ENCODE measurements around the gene ATP11A.

ATP11A gene

GRCh38 chr13:112710855-112711527 is 21.2 kb downstream of the ATP11A start:
- no peak for DNase-seq (ENCODE audit: low spot score)

DNA sequence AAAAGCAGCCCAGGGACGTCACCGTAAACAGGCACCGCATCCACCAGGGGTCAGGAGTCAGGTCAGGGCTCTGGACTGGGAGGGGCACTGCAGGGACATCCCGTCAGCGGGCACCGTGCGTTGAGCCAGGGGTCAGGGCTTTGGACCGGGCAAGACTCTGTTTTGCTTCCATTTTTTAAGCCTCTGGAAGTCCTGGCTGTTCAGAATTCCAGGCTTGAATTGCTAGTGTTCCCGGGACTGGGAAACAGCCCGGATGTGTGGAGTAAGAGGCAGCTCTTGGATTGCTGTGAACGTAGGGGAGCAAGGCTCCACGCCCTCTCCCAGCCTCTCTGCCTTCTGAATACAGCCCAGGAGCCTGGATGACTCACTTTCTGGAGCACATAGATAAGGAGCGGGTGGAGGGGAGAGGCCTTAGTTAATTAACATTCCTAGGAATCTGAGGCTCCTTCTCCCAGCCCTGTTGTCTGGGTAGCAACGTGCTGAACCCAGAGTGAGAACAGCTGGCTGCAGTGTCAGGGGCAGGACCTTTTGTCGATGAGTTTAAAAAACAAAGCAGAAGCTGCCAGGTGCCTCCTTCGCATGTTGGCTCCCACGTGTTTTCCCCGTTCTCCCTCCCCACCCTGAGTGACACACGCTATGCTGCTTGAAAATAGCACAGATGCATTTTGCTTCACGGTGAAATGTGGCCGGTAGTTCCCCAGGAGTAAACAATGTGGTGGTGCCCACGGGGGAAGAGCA is 21.9 kb downstream of the ATP11A start:
- DNase-seq (ENCODE audit: low spot score) = peak; percentile 97

- no peak for DNase-seq (ENCODE audit: low spot score)
Observed at GRCh38 chr13:112712451-112713207, 22.8 kb downstream of the ATP11A start.

DNA sequence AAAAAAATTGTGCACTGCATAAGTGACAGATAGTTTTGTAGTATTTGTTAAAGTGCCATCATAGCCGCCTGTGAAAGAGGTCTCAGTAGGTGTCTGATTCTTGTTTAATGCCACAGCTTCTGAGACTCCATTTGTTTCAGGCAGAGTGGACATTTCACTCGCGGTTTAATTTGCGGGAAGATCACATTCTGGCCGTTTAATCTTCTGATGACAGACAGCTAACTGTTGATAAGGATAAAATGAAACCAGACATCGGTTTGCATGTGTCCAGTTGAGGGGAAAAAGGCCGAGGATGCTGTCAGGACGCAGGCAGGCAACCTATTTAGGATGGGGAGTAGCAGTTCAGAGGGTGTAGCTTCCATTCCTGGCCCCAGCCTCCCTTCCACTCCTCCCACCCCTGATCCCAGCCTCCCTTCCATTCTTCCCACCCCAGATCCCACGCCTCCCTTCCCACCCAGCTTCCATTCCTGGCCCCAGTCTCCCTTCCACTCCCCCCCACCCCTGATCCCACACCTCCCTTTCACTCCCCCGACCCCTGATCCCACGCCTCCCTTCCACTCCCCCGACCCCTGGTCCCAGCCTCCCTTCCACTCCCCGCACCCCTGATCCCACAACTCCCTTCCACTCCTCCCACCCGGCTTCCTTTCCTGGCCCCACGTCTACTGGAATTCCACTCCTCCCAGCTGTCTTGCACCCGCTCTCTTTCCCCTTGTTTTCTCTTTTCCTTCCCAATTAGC is 23.8 kb downstream of the ATP11A start:
- no peak for DNase-seq (ENCODE audit: low spot score)

GRCh38 chr13:112714376-112715174 is 24.7 kb downstream of the ATP11A start:
- DNase-seq (ENCODE audit: low spot score) = no peak

GRCh38 chr13:112715210-112715609 is 25.4 kb downstream of the ATP11A start:
- DNase-seq (ENCODE audit: low spot score) = no peak

DNA sequence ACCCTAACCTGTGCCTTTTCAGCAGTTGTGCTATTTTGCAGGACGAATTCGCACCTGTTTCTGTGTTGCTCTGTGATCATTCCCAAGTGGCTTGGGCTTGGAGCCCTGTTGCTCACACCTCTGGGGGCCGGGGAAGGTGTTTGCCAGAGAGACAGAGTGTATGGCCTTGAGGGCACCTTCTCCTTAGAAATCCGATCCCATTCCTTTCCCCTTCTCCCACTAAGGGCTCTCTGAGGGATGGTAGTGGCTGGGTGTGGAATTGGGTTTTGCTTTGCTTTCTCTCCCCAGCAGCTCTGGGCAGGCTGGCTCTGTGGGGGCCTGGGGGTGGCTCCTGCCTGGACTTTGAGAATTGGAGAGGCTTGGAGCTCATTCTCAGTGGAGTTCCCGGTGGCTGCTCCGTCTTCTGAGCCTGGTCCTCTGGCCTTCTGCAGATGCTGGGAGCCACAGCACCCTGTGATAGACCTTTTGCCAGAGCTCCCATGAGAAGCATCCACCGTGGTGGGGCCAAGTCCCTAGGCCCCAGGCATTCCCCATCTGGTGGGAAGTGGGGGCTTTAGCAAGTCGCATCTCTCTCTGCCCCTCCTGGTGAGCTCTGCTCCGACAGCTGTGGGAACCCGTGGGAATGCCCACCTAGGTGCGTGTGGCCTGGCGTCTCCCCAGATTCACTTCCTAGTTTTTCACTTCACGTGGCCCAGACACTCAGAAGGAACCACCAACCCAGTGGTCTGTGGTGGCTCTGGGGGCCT is 26.1 kb downstream of the ATP11A start:
- DNase-seq (ENCODE audit: low spot score) = no peak

GRCh38 chr13:112716461-112716820 is 26.6 kb downstream of the ATP11A start:
- no peak for DNase-seq (ENCODE audit: low spot score)

DNA sequence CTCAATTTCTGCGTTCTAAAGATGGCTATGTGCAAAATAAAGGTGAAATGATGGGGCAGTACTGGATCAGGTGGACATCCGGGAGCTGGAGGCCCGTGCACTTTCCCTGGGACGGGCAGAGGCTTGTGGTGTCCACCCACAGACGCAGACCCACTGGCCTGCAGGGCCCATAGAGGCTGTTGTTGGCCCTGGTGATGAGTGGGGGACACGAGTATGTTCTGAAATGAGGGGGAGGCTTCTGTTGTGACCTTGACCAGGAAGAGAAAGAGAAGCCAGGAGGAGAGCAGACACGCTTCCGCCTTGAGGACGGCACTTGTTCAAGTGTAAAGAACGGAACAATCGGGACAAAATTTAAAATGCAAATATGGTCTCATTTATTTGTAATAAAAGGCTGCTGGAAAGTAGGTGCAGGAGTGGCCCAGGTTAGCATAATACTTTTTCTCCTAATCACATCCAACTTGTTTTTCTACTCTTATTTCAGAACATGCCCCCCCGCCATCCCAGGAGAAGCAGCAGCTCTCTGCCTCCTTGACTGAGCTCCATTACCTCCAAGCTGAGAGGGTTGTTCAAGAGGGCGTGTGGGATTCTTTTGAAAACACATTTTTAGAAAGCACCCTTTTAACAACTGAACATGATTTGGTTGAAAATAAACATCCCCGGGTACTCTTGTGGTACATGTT is 27.1 kb downstream of the ATP11A start:
- no peak for DNase-seq (ENCODE audit: low spot score)

- no peak for DNase-seq (ENCODE audit: low spot score)
Observed at GRCh38 chr13:112718318-112718717, 28.5 kb downstream of the ATP11A start.

DNA sequence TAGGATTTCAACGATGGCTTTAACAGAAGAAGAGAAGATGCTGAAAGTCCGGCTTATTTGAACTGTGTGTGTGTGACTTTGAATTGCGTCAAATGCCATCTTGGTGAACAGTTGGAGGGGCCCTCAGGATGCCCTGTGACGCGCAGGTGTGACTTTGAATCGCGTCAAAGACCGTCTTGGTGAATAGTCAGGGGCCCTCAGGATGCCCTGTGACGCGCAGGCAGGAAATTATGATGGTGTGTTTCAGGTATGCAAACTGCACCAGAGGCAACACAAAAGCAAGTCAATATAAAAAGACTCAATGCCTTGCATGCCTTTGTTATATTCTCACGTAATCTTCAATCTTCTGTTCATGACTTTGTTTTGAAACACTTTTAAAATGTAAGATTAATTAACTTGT is 29.2 kb downstream of the ATP11A start:
- DNase-seq (ENCODE audit: low spot score) = no peak

DNA sequence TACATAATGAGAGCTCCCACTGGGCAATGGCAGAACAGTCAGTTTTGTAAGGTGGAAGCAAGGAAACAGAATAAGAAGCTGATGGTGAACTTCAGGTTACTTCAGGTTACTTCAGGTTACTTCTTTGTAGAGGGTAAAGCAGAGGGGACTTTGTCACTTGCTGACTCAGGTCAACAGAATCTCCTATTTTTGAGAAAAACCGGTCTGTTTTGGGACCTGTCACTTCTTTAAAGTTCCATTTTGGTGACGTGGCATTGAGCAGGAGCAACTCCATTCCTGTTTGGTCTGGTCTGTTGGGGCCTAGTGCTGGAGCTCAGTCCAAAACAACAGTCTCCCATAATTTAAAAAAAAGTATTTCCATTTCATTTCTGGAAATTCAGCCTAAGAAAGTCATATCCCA is 29.7 kb downstream of the ATP11A start:
- no peak for DNase-seq (ENCODE audit: low spot score)

- no peak for DNase-seq (ENCODE audit: low spot score)
Observed at GRCh38 chr13:112720251-112720650, 30.4 kb downstream of the ATP11A start.

- DNase-seq (ENCODE audit: low spot score) = no peak
Observed at GRCh38 chr13:112720814-112721197, 31.0 kb downstream of the ATP11A start.

GRCh38 chr13:112721198-112722104 is 31.6 kb downstream of the ATP11A start:
- DNase-seq (ENCODE audit: low spot score) = no peak

DNA sequence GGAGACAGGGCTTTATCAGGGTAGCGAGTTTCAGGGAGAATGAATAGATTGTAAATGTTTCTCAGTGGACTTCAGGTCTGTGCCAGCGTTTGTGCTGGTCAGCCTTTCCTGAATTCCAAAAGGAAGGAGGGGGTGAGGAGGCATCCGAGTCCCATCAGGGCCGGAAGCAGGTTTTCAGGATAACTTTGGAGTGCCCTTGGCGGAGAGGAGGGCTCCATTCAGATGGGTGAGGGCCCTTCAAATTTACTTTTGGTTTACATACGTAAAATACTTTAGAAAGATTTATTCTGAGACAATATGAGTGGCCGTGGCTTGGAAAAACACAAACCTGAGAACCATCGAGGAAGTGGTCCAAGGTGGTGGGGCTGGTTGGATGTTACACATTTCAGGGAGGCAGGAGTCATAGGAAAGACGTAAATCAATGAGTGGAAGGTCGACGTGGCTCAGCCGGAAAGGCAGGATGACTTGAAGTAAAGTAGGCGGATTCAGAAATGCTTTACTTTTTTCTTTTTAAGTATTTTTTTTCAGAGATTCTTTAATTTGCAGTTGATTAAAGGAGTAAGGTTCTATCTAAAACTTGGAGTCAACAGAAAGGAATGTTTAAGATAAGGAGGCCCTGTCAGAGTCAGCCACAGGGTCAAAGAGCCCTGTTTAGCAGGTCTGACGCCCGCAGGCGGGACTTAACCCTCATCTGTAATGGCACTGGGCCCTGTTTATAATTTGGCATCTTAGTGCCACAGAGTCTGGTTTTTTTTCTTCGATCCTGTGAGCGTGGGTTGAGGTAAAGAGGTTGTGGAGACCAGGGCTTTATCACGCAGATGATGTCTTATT is 32.8 kb downstream of the ATP11A start:
- DNase-seq (ENCODE audit: low spot score) = peak; percentile 58

GRCh38 chr13:112723771-112724170 is 33.9 kb downstream of the ATP11A start:
- no peak for DNase-seq (ENCODE audit: low spot score)

DNA sequence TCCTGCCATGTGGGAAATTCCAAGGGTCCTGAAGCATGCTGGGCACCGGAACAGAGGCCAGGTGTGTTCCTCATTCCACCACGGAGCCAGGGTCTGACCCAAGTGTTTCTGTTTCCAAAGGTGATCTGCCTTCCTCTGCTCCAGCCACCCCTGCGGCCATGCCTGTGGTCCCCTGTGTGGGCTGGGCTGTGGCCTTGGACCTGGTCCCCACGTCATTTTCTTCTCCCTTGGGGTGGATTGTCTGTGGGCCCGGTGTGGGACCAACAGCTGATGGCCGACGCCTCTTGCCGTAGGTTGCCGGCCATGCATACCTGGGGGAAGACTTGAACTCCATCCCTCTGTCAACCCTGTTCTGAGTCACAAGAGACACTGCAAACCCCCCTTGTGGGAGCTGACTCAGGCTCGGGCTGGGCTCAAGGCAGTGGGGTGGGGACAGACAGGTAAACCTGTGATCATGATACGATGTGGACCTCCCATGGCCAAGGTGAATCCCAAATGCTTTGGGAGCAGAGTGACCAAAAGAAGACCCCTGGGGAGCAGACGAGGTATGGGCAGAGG is 35.0 kb downstream of the ATP11A start:
- DNase-seq (ENCODE audit: low spot score) = no peak
